Activated naive CD4-positive, alpha-beta T cell treated with anti-CD3 and anti-CD28 coated beads, Interleukin-2, amount 50 U/mL, for 16 hours (primary cell): ENCODE data around the gene HSDL2.
"Not testable (repeated sequence)": the region's sequence is repeated elsewhere in the genome, so short reads cannot be mapped to it uniquely, and the experiment has no call there.

ENCODE experiments used
- DNase-seq: peaks from one replicate; pipeline ENCODE4 v3.0.0-alpha.2; 2020

Gene HSDL2

DNA sequence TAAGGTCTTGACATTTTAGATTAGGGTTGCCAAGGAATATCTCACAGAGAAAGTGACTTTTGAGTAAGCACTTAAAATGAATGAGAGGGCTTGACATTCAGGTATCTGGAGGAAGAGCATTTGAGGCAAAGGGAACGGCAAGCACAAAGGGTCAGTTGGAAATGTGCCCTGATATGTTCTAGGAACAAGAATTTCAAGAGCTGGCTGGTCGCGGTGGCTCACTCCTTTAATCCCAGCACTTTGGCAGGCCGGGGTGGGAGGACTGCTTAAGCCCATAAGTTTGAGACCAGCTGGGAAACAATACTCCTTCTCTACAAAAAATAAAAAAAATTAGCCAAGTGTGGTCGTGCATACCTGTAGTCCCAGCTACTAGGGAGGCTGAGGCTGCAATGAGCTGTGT lies 123.3 kb downstream of the HSDL2 start:
- no peak for DNase-seq

DNA sequence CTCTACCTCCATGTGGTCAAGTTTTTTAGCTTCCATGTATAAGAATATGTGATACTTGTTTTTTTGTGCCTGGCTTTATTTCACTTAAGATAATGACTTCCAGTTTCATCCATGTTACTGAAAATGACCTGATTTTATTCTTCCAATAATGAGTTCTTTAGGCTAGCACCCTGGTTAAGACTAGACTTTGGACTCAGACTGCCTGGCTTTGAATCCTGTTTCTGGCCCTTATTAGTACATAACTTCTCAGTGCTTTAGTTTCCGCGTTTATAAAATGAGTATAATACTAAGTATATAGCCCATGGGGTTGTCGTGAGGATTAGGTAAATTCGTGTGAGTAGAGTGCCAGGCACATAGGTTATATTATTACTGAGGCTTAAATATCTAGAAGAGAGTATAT lies 125.2 kb downstream of the HSDL2 start:
- DNase-seq, result no peak

DNA sequence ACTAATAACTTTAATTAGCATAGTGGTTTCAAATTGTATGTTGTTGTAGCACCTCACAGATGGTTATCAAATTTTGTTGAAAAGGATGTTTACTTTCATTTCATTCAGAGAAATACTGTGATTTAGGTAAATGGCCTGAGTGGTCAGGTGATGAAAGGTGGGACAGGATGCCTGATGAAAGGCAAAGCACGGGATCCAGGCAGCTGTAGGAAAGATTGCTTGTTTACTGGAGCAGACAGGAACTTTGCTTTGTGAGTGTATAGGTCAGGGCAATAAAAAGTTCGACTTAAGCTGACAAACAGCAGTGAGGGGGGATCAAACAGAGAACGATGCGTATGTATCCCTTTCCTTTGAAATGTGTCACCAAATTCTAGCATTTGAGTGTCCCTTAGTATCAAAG lies 125.7 kb downstream of the HSDL2 start:
- no peak for DNase-seq

DNA sequence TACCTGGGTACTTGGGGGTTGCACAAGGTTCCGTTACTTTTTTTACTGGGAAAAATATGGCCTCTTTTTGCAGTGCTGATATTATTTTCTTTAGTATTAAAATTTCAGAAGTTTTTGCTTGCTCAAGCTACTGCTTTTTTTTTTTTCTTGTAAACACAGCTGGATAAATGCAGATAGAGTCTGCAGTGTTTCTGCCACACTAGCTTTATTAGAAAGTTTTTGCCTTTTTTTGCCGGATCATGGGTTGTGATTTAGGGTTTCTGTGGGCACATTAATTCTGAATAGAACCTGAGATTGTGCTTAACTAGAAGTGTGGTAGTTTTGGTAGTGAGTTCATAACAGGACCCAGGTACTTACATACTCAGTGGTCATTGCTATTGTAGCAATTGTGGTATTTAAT lies 126.7 kb downstream of the HSDL2 start:
- no peak for DNase-seq

DNA sequence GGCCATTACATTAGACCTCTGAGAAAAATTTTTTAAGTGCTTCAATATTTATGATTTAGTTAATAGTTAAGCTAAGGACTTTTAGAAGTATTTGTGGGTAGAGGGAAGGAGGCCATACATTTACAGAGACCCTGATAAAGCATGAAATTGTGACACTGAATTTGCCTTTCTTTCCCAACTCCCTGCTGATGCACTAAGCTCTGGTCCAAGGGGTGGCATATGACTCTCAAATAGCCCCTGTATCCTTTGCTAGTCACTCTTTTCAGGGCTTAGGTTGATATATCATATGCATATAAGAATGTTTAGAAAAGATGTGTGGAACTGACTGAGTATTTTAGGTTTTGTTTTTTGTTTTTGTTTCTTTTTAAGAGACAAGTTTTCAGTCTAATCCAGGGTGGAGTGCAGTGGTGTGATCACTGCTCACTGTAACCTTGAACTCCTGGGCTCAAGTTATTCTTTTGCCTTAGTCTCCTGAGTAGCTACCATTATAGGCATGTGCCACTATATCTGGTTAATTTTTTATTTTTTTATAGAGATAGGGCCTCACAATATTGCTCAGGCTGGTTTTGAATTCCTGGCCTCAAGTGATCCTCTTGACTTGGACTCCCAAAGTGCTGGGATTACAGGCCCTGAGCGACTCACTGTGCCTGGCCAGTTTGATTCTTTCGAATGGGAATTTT lies 127.2 kb downstream of the HSDL2 start:
- DNase-seq, result no peak

DNA sequence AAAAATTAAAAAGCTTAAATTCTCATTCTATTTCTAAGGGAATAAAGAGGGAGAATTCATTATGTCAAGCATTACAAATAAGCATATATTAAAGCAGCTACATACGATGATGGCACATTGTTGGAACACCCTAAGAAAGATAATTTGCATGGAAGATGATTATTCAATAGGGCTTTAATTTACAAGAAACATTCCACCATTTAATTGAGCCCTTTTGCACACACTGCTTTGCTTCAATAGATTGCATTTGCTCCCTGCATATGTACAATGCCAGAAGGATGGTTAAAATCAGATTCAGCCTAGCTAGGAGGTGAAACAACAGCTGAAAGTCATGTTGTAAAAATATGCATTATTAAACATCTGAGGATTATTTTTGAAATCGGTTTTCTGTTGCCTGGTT lies 128.5 kb downstream of the HSDL2 start:
- no peak for DNase-seq

DNA sequence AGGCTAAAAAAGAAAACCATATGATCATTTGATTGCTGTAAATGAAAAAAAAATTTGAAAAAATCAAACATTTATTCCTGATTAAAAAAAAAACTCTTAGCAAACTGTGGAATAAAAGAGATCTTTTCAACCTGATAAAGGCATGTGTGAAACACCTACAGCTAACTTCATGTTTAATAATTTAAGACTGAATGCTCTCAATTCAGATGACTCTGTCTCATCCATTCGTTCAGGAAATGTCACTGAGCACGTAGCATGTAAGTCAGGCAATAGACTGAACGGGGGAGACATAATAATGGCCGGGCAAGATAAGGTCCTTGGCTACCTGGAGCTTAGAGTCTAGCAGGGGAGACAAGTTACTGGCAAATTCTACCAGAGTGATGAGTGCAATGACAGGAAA lies 132.5 kb downstream of the HSDL2 start:
- not testable (repeated sequence) for DNase-seq

DNA sequence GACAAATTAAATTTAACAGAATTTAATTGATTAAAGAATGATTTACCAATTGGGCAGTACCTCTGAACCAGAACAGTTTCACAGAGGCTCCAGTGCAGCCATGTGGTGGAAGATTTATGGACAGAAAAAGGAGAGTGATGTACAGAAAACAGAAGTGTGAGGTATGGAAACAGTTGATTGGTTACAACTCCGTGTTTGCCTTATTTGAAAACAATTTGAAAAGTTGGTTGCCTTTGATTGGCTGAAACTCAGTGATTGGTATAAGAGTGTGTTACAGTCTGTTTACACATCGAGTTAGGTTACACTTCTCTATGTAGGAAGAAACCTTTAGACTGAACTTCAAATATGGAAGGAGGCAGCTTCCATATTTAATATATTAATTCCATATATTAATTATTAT lies 136.9 kb downstream of the HSDL2 start:
- no peak for DNase-seq

DNA sequence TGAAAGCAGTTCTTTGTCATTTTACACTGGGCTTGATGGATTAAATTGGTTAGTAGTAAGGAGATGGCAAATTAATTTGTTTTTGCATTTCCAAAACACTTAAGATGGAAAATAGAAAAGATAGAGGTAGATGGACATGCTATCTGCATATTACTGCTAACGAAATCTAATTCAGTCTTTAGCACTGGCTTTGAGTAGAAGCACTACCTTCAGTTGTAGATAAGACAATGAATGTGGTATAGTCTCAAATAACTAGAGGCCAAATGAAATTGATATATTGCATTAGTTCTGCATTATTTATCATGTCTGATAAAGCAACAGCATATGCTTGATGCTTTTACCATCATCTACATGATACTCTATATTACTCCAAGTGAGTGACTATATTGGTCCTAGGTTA lies 140.2 kb downstream of the HSDL2 start:
- no peak for DNase-seq

DNA sequence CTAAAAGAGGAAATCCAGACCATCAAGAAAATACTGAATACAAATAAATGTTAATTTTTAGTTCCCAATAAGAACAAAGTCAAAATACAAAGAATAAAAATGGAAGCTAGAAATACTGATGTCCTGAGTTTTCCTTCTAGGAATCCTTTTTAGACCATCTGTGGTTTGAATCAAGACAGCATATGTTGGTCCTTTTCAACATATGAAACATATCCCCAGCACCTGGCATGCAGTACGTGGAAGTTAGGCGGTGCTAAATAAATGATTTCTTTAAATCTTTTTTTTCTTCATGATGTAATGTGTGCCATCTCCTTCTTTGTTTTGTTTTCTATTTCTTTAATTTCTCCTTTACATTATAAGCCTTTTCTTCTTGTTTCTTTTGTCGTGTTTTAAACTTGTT lies 140.7 kb downstream of the HSDL2 start:
- no peak for DNase-seq
